H1 (cell line): Measurements from ENCODE around the gene TTC31.

Experiments used
- CEBPB ChIP-seq: IDR thresholded peaks from 2 replicates; pipeline ENCODE4 v1.6.1; 2012; ENCODE audit warnings: low read depth, low read length
- CHD2 ChIP-seq: IDR thresholded peaks from 2 replicates; pipeline ENCODE4 v1.6.1; 2012; ENCODE audit warnings: low read length, improper control_type of control experiment
- MAFK ChIP-seq: IDR thresholded peaks from 2 replicates; pipeline ENCODE4 v1.6.1; 2012; ENCODE audit warnings: low read depth, mild to moderate bottlenecking, improper control_type of control experiment, low read length
- POLR2A ChIP-seq, 2 experiments: IDR thresholded peaks; 1 replicate in 1 of 2; 2 replicates in 1 of 2; pipeline ENCODE4 v1.6.1; 2011; ENCODE audit warnings: low read depth in 2 of 2, low read length in 2 of 2, mild to moderate bottlenecking in 2 of 2; ENCODE audit errors: control extremely low read depth in 1 of 2
- POLR2AphosphoS5 ChIP-seq: IDR thresholded peaks from 2 replicates; pipeline ENCODE4 v1.6.1; 2011; ENCODE audit warnings: low read depth, low read length
- SIN3A ChIP-seq, 2 experiments: IDR thresholded peaks in 1 of 2; conservative IDR thresholded peaks in 1 of 2; 2 replicates each; pipeline ENCODE4 v1.6.1; 2011 to 2012; ENCODE audit warnings: low read length in 2 of 2, improper control_type of control experiment in 1 of 2, low read depth in 1 of 2, mild to moderate bottlenecking in 1 of 2
- TCF12 ChIP-seq: IDR thresholded peaks from 2 replicates; pipeline ENCODE4 v1.6.1; 2011; ENCODE audit warnings: low read depth, mild to moderate bottlenecking, low read length
- TF ChIP-seq, protein P1 (sequence below), 3 experiments: IDR thresholded peaks; 1 replicate in 2 of 3; 2 replicates in 1 of 3; pipeline versions ENCODE4 v1.5.1 to v1.6.1; 2011; ENCODE audit warnings: low read length in 3 of 3, mild to moderate bottlenecking in 3 of 3, inconsistent platforms in 2 of 3, low read depth in 1 of 3, moderate library complexity in 1 of 3; ENCODE audit not compliant: insufficient read depth in 1 of 3; ENCODE audit errors: control extremely low read depth in 1 of 3

GRCh38 chr2:74486141-74486540 is 3.3 kb downstream of the TTC31 start:
- TF ChIP-seq MAFK = no peak
- TF ChIP-seq, protein P1, sequence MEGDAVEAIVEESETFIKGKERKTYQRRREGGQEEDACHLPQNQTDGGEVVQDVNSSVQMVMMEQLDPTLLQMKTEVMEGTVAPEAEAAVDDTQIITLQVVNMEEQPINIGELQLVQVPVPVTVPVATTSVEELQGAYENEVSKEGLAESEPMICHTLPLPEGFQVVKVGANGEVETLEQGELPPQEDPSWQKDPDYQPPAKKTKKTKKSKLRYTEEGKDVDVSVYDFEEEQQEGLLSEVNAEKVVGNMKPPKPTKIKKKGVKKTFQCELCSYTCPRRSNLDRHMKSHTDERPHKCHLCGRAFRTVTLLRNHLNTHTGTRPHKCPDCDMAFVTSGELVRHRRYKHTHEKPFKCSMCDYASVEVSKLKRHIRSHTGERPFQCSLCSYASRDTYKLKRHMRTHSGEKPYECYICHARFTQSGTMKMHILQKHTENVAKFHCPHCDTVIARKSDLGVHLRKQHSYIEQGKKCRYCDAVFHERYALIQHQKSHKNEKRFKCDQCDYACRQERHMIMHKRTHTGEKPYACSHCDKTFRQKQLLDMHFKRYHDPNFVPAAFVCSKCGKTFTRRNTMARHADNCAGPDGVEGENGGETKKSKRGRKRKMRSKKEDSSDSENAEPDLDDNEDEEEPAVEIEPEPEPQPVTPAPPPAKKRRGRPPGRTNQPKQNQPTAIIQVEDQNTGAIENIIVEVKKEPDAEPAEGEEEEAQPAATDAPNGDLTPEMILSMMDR (IDR thresholded peaks at IDR 0.05; ENCODE audit: control extremely low read depth in 1 of 3, insufficient read depth in 1 of 3, low read depth in 1 of 3, low read length in 3 of 3) = no peak
- TF ChIP-seq CEBPB = no peak
- no peak for TF ChIP-seq CHD2
- TF ChIP-seq POLR2AphosphoS5 = no peak
- no peak for TF ChIP-seq SIN3A (conservative IDR thresholded peaks at IDR 0.05 in 1 of 2, IDR thresholded peaks at IDR 0.05 in 1 of 2; ENCODE audit: low read depth in 1 of 2, low read length in 2 of 2)
- no peak for TF ChIP-seq POLR2A (IDR thresholded peaks at IDR 0.05; ENCODE audit: control extremely low read depth in 1 of 2, low read depth in 2 of 2, low read length in 2 of 2)
- TF ChIP-seq TCF12 = no peak
